Mucosa of stomach (tissue), 1 donor: ENCODE results near the gene ASAH2.
"Not testable (repeated sequence)": the region's sequence is repeated elsewhere in the genome, so short reads cannot be mapped to it uniquely, and the experiment has no call there.

Source experiments
- H3K27me3 ChIP-seq: one replicate; pipeline ENCODE4 v1.7.0; 2013; ENCODE audit warnings: mild to moderate bottlenecking, low read length; ENCODE audit not compliant: control insufficient read depth, insufficient read depth
- H3K36me3 ChIP-seq: one replicate; pipeline ENCODE4 v1.7.0; 2013; ENCODE audit warnings: low read length; ENCODE audit not compliant: control insufficient read depth, insufficient read depth
- H3K4me1 ChIP-seq: one replicate; pipeline ENCODE4 v1.7.0; 2013; ENCODE audit warnings: mild to moderate bottlenecking, low read length; ENCODE audit not compliant: control insufficient read depth, insufficient read depth
- H3K4me3 ChIP-seq: one replicate; pipeline ENCODE4 v1.7.0; 2013; ENCODE audit warnings: low read length
- H3K9ac ChIP-seq: one replicate; pipeline ENCODE4 v1.7.0; 2013; ENCODE audit warnings: mild to moderate bottlenecking, low read length, moderate library complexity
- H3K9me3 ChIP-seq: one replicate; pipeline ENCODE4 v1.7.0; 2013; ENCODE audit warnings: mild to moderate bottlenecking, low read length, moderate library complexity; ENCODE audit not compliant: control insufficient read depth
- donor health status: Pancreatic carcinoma.

Gene ASAH2

DNA sequence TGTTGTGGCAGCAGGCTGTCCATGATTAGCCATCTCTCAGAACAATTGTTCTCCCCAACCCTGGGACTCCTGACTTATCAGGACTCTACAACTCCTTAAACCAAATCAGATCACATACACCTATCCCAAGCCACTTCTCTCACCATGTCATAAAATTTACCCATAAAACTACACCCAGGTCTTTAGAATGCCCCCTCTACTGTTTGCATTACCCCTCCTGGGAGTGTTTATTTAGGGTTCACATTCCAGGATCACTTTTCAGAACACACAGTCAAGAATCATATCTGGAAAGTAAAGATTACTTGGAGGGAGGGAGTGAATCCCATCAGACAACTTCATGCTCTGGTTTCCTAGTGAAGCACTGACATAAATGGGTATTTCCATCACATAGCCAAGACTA, 7.1 kb downstream of the ASAH2 start:
- no peaks in the 10 kb centered on the region for H3K9me3 ChIP-seq
- no peak overlapping the region for H3K9ac ChIP-seq
- no peaks in the 10 kb centered on the region for H3K4me1 ChIP-seq
- no peak overlapping the region for H3K4me3 ChIP-seq
- H3K27me3 ChIP-seq, result no peaks in the 10 kb centered on the region
- no peaks in the 10 kb centered on the region for H3K36me3 ChIP-seq

DNA sequence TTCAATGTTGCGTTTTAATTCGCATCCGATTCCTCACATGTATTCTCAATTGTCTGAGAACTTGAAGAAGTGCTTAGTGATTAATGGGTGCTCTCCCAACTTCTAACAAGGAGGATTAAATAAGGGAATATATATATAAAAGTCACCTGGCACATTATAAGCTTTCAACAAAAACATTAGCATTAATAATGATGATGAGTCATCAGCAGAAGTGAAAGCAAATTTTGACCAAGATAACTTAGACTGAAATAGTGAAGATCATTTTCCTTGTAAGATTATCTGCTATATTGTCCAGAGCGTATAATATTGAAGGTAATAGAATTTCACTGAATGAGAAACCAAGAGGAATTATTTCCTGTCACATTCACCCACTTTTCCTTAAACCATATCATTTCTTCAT, 8.5 kb downstream of the ASAH2 start:
- no peaks in the 10 kb centered on the region for H3K36me3 ChIP-seq
- no peak overlapping the region for H3K9ac ChIP-seq
- H3K4me1 ChIP-seq, result no peaks in the 10 kb centered on the region
- no peaks in the 10 kb centered on the region for H3K27me3 ChIP-seq
- H3K9me3 ChIP-seq, result no peaks in the 10 kb centered on the region
- H3K4me3 ChIP-seq, result no peak overlapping the region

DNA sequence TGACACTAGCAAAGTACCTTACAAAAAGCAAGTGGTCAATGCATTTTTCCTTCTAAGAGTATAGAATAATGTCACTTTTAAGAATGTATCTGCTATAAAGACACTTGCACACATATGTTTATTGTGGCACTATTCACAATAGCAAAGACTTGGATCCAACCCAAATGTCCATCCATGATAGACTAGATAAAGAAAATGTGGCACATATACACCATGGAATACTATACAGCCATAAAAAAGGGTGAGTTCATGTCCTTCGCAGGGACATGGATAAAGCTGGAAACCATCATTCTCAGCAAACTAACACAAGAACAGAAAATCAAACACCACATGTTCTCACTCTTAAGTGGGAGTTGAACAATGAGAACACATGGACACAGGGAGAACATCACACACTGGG, 9.8 kb downstream of the ASAH2 start:
- not testable (repeated sequence) for H3K9ac ChIP-seq, H3K4me3 ChIP-seq, H3K4me1 ChIP-seq, H3K27me3 ChIP-seq, H3K9me3 ChIP-seq, H3K36me3 ChIP-seq

DNA sequence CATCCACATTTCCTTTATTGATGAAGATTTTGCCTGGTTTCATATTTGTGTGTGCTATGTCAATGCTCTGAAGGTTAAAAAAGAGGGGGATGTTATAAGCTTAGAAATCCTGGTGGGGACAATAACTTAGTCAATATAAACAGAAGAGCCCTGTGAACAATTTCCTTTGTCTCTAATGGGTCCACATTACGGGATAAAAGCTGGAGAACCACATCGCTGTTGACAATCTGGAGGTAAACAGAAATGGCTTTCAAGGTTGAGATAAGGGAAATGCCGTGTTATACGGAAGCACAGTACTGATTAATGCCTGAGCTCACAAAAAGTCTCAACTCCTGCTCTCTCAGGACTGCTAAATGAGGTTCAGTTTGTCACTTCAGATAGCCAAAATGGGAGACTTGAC, 16.8 kb downstream of the ASAH2 start:
- no peak overlapping the region for H3K9ac ChIP-seq
- H3K4me3 ChIP-seq, result no peak overlapping the region
- no peaks in the 10 kb centered on the region for H3K36me3 ChIP-seq
- H3K27me3 ChIP-seq, result no peaks in the 10 kb centered on the region
- peaks cover 13% of the 10 kb centered on the region for H3K4me1 ChIP-seq
- H3K9me3 ChIP-seq, result no peaks in the 10 kb centered on the region

DNA sequence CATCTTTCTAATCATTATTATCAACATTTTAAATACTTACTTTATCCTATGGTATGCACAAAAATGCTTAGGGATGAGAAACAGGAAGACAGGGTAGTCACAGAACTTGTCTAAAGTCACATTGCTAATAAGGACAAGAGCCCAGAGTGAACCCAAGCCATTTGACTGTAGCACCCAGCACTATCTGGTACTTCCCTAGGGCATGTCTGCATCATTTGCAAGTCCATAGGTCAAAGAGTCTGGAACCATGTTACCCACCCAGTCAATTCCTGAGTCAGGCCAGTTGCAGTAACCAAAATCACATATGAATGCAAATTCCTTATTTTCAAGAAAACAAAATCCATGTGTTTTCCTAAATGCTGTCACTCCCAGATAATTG, 19.1 kb downstream of the ASAH2 start:
- Histone ChIP-seq H3K36me3 (no peaks in the 10 kb centered on the region), H3K9me3 (no peaks in the 10 kb centered on the region), H3K9ac (no peak overlapping the region), H3K4me1 (peaks cover 13% of the 10 kb centered on the region), H3K4me3 (no peak overlapping the region), H3K27me3 (no peaks in the 10 kb centered on the region)

DNA sequence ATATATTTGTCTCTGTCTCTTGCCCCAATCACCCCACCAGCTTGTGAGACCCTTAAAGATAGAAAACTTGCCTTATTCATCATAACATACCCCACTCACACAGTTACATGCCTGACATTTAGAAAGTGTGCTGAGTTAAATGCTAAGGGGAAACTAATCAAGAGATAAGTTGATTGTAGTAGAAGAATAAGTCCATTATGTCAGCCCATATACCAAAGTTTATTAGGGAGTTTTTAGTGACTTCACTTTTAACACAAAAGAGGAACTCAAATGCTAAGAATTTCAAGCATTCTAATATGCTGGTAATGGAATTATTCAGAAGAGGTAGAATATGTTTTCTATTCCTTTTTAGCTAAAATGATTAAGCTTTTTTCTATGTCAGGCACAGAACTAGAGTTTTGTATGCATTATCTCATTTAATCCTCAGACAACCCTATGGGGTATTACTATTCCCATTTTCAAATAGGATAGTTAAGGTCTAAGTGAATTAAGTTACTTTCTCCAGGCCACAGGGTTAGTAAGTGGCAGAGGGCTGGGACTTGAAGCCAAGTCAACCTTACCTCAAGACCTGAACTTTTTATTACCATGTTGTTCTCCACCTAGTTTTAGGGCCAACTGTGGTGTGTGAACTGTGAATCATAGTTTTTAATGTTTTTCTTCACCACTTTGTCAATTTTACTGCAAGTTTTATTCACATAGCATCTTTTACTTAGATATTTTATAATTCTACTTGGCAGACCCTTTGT, 19.6 kb downstream of the ASAH2 start:
- peaks cover 13% of the 10 kb centered on the region for H3K4me1 ChIP-seq
- no peaks in the 10 kb centered on the region for H3K36me3 ChIP-seq
- no peaks in the 10 kb centered on the region for H3K9me3 ChIP-seq
- H3K9ac ChIP-seq, result no peak overlapping the region
- no peak overlapping the region for H3K4me3 ChIP-seq
- H3K27me3 ChIP-seq, result no peaks in the 10 kb centered on the region

DNA sequence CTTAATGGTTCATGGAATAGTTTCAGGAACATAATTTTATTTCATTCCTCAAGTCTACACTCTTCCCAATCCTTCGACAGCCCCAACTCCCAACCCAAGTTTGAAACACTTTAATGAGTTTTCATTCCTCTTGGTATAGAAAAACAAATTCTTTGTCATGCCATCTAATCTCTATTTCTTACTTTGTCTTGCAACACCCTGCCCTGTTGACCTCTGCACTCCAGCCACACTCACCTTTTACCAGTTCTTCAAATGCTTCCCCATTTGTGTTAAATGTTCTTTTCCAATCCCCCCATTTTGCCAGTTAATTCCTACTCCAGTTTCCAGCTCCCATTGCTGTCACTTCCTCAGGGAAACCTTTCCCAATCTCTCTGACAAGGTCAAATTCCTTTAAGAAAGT, 21.9 kb downstream of the ASAH2 start:
- Histone ChIP-seq H3K36me3 (no peaks in the 10 kb centered on the region), H3K9me3 (no peaks in the 10 kb centered on the region), H3K4me3 (no peak overlapping the region), H3K4me1 (peaks cover 6% of the 10 kb centered on the region), H3K9ac (no peak overlapping the region), H3K27me3 (no peaks in the 10 kb centered on the region)

DNA sequence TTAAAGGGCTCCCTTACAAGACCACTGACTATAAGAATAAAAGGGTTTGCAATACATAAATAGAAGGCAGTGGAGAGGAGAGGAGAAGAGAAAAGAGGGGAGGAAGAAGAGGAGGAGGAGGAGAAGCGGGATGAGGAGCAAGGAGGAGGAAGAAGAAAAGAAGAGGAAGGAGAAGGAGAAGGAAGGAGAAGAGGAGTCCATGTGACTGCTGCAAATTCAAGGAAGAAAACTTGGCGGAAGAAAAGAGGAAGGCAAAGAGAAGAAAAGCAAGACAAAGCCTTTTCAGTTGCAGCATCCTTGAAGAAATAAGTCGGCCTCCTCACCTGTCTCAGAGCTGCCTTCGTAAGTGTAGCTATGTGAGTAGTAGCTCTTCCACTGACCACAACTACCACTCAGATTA, 22.6 kb downstream of the ASAH2 start:
- no peaks in the 10 kb centered on the region for H3K36me3 ChIP-seq
- no peaks in the 10 kb centered on the region for H3K27me3 ChIP-seq
- no peaks in the 10 kb centered on the region for H3K9me3 ChIP-seq
- no peak overlapping the region for H3K9ac ChIP-seq
- no peaks in the 10 kb centered on the region for H3K4me1 ChIP-seq
- H3K4me3 ChIP-seq, result no peak overlapping the region

DNA sequence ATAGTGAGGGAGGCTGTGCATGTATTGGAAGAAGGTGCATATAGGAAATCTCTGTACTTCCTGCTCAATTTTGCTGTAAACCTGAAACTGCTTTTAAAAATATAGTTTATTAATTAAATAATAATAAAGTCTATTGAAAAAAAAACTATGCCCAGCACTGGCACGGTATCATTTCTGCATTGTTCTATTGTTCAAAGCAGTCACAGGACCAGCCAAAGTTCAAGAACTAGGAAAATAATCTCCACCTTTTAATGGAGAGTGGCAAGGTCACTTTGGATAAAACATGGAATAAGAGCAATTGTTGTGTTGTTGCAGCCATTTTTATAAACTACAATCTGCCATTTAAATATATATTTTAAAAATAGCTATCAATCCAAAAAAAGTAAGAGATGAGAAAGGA, 24.7 kb downstream of the ASAH2 start:
- Histone ChIP-seq H3K27me3 (no peaks in the 10 kb centered on the region), H3K4me1 (no peaks in the 10 kb centered on the region), H3K36me3 (no peaks in the 10 kb centered on the region), H3K9me3 (no peaks in the 10 kb centered on the region), H3K9ac (no peak overlapping the region), H3K4me3 (no peak overlapping the region)

DNA sequence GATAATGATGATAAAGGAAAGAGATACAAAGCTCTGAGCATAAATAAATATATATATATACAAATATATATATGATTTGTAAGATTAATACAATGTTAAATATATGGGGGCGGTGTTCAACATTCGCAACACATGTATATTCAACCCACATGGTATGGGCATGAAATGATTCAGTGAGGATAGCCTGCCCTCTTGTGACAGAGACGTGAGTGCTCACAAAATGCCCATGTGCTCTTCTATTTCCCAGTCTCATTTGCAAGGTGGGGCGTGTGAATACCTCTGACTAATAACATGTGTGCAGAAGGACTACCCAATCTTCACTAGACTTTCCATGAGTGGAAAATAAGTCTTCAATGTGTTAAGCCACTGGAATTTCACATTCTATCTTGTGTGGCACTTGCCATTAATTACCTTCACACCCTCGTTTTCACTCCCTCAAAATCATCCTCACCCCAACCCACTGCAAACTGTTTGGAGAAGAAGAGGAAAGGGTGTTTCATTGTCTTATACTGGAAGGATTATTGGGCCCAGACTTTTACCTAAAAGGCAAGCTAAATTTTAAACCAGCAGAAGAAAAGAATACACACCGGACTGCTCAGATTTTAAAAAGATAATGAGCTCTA, 26.9 kb downstream of the ASAH2 start:
- no peaks in the 10 kb centered on the region for H3K36me3 ChIP-seq
- no peak overlapping the region for H3K9ac ChIP-seq
- no peak overlapping the region for H3K4me3 ChIP-seq
- no peaks in the 10 kb centered on the region for H3K4me1 ChIP-seq
- H3K27me3 ChIP-seq, result no peaks in the 10 kb centered on the region
- no peaks in the 10 kb centered on the region for H3K9me3 ChIP-seq

DNA sequence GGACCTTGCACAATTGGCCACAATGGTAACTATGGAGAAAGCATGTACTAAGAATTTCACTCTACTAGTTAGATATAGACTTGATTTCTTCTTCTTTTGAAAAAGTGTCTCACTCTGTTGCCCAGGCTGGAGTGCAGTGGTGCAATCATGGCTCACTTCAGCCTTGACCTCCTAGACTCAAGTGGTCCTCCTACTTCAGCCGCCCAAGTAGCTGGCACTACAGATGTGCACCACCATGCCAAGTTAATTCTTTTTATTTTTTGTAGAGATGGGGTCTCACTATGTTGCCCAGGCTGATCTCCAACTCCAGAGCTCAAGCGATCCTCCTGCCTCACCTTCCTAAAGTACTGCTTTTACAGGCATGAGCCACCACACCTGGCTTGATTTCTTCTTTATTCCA, 29.1 kb downstream of the ASAH2 start:
- no peaks in the 10 kb centered on the region for H3K9me3 ChIP-seq
- no peak overlapping the region for H3K4me3 ChIP-seq
- H3K36me3 ChIP-seq, result no peaks in the 10 kb centered on the region
- H3K4me1 ChIP-seq, result peaks cover 7% of the 10 kb centered on the region
- H3K27me3 ChIP-seq, result no peaks in the 10 kb centered on the region
- no peak overlapping the region for H3K9ac ChIP-seq

DNA sequence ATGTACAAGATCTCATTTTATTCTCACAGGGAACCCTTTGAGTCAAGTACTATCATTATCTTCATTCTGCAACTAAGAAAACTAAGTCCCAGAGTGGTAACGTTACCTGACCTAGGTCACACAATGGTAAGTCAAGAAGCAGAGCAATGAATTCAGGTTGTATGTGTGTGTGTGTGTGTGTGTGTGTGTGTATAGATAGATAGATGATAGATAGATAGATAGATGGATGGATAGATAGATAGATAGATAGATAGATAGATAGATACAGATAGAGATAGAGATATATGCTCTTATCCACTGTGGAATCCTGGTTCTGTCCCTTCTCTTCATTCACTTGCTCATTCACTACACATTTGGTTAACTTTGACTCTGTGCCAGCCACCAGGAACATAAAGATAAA, 29.8 kb downstream of the ASAH2 start:
- Histone ChIP-seq H3K36me3 (no peaks in the 10 kb centered on the region), H3K4me3 (no peak overlapping the region), H3K4me1 (peaks cover 7% of the 10 kb centered on the region), H3K9me3 (no peaks in the 10 kb centered on the region), H3K9ac (no peak overlapping the region), H3K27me3 (no peaks in the 10 kb centered on the region)

DNA sequence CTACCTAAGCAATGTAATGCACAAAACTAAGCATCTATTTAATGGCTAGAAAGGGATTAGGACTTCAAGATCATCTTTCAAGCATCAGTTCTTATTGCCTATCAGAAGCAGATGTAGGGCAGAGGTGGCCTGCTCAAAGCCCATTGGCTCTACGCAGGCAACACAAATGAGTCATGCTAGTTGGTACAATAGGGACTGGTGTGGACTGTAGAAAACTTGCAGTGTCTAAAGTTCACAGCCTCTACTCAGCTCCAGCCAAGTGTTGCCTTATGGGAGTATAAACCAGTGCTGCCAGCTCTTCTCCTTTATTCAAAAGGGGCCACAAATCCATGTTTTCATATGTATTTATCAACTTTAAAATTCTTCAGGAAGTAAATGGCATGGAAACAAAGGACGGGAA, 31.7 kb downstream of the ASAH2 start:
- Histone ChIP-seq H3K27me3 (no peaks in the 10 kb centered on the region), H3K9me3 (no peaks in the 10 kb centered on the region), H3K9ac (no peak overlapping the region), H3K36me3 (no peaks in the 10 kb centered on the region), H3K4me3 (no peak overlapping the region), H3K4me1 (peaks cover 7% of the 10 kb centered on the region)
